NOMO-1 treated with DMSO at 0.1 percent for 48 hours (cell line): ENCODE results near the gene LITAF.
"Not testable (repeated sequence)": the region's sequence is repeated elsewhere in the genome, so short reads cannot be mapped to it uniquely, and the experiment has no call there.

Experiments used
- DNase-seq: peaks from one replicate; lab custom pipeline; 2025; ENCODE audit not compliant: unreplicated experiment; lab: John Stamatoyannopoulos, UW

Gene LITAF

GRCh38 chr16:11601425-11601824, 14.7 kb upstream of the LITAF start:
- DNase-seq: no peak

- no peak for DNase-seq
Measured at GRCh38 chr16:11599579-11599978, 12.9 kb upstream of the LITAF start.

GRCh38 chr16:11597235-11598095, 10.7 kb upstream of the LITAF start:
- peak; percentile 78 for DNase-seq

- DNase-seq: no peak
Measured at GRCh38 chr16:11596572-11597226, 10.0 kb upstream of the LITAF start.

- no peak for DNase-seq
Measured at GRCh38 chr16:11593581-11593980, 6.9 kb upstream of the LITAF start.

- not testable (repeated sequence) for DNase-seq
Measured at GRCh38 chr16:11593076-11593475, 6.4 kb upstream of the LITAF start.

- DNase-seq: not testable (repeated sequence)
Measured at GRCh38 chr16:11591630-11592029, 4.9 kb upstream of the LITAF start.

GRCh38 chr16:11589198-11589550, 2.5 kb upstream of the LITAF start:
- DNase-seq: no peak

GRCh38 chr16:11588321-11589197, 1.8 kb upstream of the LITAF start:
- no peak for DNase-seq

GRCh38 chr16:11587643-11588247, 1.0 kb upstream of the LITAF start:
- no peak for DNase-seq

- DNase-seq: no peak
Measured at GRCh38 chr16:11586378-11586855, 302 bp downstream of the LITAF start.

- DNase-seq: peak; percentile 21
Measured at GRCh38 chr16:11585460-11586377, 1.0 kb downstream of the LITAF start.

- DNase-seq: peak; percentile 49
Measured at GRCh38 chr16:11583889-11584565, 2.7 kb downstream of the LITAF start.

- no peak for DNase-seq
Measured at GRCh38 chr16:11583166-11583565, 3.6 kb downstream of the LITAF start.

GRCh38 chr16:11582157-11582814, 4.4 kb downstream of the LITAF start:
- no peak for DNase-seq

- no peak for DNase-seq
Measured at GRCh38 chr16:11581678-11582077, 5.0 kb downstream of the LITAF start.

- DNase-seq: no peak
Measured at GRCh38 chr16:11580451-11581086, 6.2 kb downstream of the LITAF start.

- DNase-seq: not testable (repeated sequence)
Measured at GRCh38 chr16:11577290-11577660, 9.4 kb downstream of the LITAF start.
